HepG2 (cell line): ENCODE results near the gene TLR4.

ENCODE experiments used
- EP300 ChIP-seq, 3 experiments: sonication (generic) in 1 of 3; formaldehyde crosslinking in 1 of 3; IDR thresholded peaks; 2 replicates each; pipeline versions ENCODE4 v1.5.1 to v1.6.1; 2011 to 2020; ENCODE audit warnings: low read depth in 2 of 3, low read length in 2 of 3, borderline replicate concordance in 1 of 3, improper control_type of control experiment in 1 of 3, mild to moderate bottlenecking in 1 of 3, missing genetic modification reagents in 1 of 3, moderate library complexity in 1 of 3
- HCFC1 ChIP-seq: fragments of 150-350 bp; IDR thresholded peaks from 2 replicates; pipeline ENCODE4 v1.6.1; 2014; ENCODE audit warnings: low read depth, low read length
- HMG20B ChIP-seq: conservative IDR thresholded peaks from 2 replicates; pipeline ENCODE4 v1.6.1; 2016; ENCODE audit warnings: missing genetic modification reagents, missing compliant biosample characterization
- NAIF1 ChIP-seq: sonication (generic); formaldehyde crosslinking; IDR thresholded peaks from 2 replicates; pipeline ENCODE4 v1.5.0; 2020; ENCODE audit warnings: mild to moderate bottlenecking, missing genetic modification reagents, borderline replicate concordance
- NR3C1 ChIP-seq: sonication (generic); formaldehyde crosslinking; IDR thresholded peaks from 2 replicates; pipeline ENCODE4 v1.4.0; 2020; ENCODE audit warnings: missing genetic modification reagents
- POLR2AphosphoS5 ChIP-seq: IDR thresholded peaks from 2 replicates; pipeline ENCODE4 v1.6.1; 2012; ENCODE audit warnings: low read depth, low read length
- RAD21 ChIP-seq: fragments of 450-650 bp; formaldehyde crosslinking; IDR thresholded peaks from 2 replicates; pipeline ENCODE4 v1.5.0; 2020; ENCODE audit warnings: mild to moderate bottlenecking
- ZNF274 ChIP-seq: sonication (generic); formaldehyde crosslinking; IDR thresholded peaks from 2 replicates; pipeline ENCODE4 v1.5.1; 2020; ENCODE audit warnings: mild to moderate bottlenecking, missing genetic modification reagents
- TF ChIP-seq, protein P1 (sequence below): IDR thresholded peaks from 2 replicates; pipeline ENCODE4 v1.6.1; 2012; ENCODE audit warnings: low read depth, low read length, improper control_type of control experiment
- TF ChIP-seq, protein P2 (sequence below): sonication (generic); formaldehyde crosslinking; IDR thresholded peaks from 2 replicates; pipeline ENCODE4 v1.9.0; 2022; ENCODE audit warnings: missing genetic modification reagents, mild to moderate bottlenecking, borderline replicate concordance
- TF ChIP-seq, protein P3 (sequence below): sonication (generic); formaldehyde crosslinking; IDR thresholded peaks from 2 replicates; pipeline ENCODE4 v1.5.0; 2020; ENCODE audit warnings: mild to moderate bottlenecking, missing genetic modification reagents, moderate library complexity
- TF ChIP-seq, protein P4 (sequence below): sonication (generic); formaldehyde crosslinking; IDR thresholded peaks from 2 replicates; pipeline ENCODE4 v1.4.0; 2020; ENCODE audit warnings: missing genetic modification reagents

DNA sequence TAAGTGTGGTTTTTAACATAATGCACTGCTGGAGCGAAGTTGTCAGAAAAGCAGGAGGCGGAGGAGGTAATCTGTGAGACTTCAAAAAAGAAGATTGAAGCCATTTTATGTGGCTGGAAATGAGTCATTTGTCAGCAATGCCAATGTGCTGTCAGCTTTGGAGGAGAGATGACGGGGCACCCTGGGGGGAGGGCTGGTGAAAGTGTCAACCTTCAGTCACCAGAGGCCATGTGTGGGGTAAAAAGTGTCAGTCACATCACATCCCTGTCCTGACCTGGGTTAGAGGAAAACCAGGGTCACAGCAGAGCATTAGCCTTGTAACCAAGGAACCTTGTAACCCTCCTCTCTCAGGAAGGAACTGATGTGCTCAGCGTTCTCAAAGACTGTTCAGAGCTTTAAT, 59.1 kb downstream of the TLR4 start:
- TF ChIP-seq, protein P1, sequence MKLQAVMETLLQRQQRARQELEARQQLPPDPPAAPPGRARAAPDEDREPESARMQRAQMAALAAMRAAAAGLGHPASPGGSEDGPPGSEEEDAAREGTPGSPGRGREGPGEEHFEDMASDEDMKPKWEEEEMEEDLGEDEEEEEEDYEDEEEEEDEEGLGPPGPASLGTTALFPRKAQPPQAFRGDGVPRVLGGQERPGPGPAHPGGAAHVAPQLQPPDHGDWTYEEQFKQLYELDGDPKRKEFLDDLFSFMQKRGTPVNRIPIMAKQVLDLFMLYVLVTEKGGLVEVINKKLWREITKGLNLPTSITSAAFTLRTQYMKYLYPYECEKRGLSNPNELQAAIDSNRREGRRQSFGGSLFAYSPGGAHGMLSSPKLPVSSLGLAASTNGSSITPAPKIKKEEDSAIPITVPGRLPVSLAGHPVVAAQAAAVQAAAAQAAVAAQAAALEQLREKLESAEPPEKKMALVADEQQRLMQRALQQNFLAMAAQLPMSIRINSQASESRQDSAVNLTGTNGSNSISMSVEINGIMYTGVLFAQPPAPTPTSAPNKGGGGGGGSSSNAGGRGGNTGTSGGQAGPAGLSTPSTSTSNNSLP = no peak
- TF ChIP-seq ZNF274 (CRISPR knock-in tag) (no peak), HMG20B (CRISPR knock-in tag) (no peak), POLR2AphosphoS5 (no peak), RAD21 (CRISPR knock-in tag) (no peak), EP300 (IDR thresholded peaks at IDR 0.05; ENCODE audit: low read depth in 2 of 2, low read length in 2 of 2) (no peak), EP300 (CRISPR knock-in tag; IDR thresholded peaks at IDR 0.05; ENCODE audit: borderline replicate concordance) (no peak), HCFC1 (no peak), NR3C1 (no peak), NAIF1 (CRISPR knock-in tag) (no peak)
- TF ChIP-seq, protein P2, sequence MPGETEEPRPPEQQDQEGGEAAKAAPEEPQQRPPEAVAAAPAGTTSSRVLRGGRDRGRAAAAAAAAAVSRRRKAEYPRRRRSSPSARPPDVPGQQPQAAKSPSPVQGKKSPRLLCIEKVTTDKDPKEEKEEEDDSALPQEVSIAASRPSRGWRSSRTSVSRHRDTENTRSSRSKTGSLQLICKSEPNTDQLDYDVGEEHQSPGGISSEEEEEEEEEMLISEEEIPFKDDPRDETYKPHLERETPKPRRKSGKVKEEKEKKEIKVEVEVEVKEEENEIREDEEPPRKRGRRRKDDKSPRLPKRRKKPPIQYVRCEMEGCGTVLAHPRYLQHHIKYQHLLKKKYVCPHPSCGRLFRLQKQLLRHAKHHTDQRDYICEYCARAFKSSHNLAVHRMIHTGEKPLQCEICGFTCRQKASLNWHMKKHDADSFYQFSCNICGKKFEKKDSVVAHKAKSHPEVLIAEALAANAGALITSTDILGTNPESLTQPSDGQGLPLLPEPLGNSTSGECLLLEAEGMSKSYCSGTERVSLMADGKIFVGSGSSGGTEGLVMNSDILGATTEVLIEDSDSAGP (CRISPR knock-in tag) = no peak
- TF ChIP-seq, protein P3, sequence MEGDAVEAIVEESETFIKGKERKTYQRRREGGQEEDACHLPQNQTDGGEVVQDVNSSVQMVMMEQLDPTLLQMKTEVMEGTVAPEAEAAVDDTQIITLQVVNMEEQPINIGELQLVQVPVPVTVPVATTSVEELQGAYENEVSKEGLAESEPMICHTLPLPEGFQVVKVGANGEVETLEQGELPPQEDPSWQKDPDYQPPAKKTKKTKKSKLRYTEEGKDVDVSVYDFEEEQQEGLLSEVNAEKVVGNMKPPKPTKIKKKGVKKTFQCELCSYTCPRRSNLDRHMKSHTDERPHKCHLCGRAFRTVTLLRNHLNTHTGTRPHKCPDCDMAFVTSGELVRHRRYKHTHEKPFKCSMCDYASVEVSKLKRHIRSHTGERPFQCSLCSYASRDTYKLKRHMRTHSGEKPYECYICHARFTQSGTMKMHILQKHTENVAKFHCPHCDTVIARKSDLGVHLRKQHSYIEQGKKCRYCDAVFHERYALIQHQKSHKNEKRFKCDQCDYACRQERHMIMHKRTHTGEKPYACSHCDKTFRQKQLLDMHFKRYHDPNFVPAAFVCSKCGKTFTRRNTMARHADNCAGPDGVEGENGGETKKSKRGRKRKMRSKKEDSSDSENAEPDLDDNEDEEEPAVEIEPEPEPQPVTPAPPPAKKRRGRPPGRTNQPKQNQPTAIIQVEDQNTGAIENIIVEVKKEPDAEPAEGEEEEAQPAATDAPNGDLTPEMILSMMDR (CRISPR knock-in tag) = no peak
- TF ChIP-seq, protein P4, sequence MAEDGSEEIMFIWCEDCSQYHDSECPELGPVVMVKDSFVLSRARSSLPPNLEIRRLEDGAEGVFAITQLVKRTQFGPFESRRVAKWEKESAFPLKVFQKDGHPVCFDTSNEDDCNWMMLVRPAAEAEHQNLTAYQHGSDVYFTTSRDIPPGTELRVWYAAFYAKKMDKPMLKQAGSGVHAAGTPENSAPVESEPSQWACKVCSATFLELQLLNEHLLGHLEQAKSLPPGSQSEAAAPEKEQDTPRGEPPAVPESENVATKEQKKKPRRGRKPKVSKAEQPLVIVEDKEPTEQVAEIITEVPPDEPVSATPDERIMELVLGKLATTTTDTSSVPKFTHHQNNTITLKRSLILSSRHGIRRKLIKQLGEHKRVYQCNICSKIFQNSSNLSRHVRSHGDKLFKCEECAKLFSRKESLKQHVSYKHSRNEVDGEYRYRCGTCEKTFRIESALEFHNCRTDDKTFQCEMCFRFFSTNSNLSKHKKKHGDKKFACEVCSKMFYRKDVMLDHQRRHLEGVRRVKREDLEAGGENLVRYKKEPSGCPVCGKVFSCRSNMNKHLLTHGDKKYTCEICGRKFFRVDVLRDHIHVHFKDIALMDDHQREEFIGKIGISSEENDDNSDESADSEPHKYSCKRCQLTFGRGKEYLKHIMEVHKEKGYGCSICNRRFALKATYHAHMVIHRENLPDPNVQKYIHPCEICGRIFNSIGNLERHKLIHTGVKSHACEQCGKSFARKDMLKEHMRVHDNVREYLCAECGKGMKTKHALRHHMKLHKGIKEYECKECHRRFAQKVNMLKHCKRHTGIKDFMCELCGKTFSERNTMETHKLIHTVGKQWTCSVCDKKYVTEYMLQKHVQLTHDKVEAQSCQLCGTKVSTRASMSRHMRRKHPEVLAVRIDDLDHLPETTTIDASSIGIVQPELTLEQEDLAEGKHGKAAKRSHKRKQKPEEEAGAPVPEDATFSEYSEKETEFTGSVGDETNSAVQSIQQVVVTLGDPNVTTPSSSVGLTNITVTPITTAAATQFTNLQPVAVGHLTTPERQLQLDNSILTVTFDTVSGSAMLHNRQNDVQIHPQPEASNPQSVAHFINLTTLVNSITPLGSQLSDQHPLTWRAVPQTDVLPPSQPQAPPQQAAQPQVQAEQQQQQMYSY (CRISPR knock-in tag) = no peak
